Measurements from ENCODE around the gene KBTBD8.

The KBTBD8 gene

DNA sequence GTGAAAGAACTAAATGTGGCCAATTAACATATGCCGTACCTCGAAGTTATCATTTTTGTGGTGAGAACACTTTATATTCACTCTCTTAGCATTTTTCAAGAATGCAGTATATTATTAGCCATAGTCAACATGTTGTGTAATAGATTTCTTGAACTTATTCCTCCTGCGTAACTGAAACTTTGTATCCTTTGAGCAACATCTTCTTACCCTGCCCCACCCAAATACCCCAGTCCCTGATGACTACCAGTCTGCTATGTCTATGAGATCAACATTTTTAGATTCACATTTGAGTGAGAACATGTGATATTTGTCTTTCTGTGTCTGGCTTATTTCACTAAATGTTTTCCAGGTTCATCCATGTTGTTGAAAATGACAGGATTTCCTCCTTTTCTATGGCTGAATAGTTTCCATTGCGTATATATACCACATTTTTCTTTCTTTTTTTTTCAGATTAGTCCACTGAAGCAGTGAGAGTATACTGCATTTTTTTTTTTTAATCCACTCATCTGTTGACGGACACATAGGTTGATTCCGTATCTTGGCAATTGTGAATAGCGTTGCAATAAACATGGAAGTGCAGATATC lies 12.7 kb upstream of the KBTBD8 start:
- TF ChIP-seq, protein P1, sequence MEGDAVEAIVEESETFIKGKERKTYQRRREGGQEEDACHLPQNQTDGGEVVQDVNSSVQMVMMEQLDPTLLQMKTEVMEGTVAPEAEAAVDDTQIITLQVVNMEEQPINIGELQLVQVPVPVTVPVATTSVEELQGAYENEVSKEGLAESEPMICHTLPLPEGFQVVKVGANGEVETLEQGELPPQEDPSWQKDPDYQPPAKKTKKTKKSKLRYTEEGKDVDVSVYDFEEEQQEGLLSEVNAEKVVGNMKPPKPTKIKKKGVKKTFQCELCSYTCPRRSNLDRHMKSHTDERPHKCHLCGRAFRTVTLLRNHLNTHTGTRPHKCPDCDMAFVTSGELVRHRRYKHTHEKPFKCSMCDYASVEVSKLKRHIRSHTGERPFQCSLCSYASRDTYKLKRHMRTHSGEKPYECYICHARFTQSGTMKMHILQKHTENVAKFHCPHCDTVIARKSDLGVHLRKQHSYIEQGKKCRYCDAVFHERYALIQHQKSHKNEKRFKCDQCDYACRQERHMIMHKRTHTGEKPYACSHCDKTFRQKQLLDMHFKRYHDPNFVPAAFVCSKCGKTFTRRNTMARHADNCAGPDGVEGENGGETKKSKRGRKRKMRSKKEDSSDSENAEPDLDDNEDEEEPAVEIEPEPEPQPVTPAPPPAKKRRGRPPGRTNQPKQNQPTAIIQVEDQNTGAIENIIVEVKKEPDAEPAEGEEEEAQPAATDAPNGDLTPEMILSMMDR (IDR thresholded peaks at IDR 0.05; ENCODE audit: low read depth, low read length), result no peak
- DNase-seq (ENCODE audit: extremely low read depth, low read depth), result no peak

DNA sequence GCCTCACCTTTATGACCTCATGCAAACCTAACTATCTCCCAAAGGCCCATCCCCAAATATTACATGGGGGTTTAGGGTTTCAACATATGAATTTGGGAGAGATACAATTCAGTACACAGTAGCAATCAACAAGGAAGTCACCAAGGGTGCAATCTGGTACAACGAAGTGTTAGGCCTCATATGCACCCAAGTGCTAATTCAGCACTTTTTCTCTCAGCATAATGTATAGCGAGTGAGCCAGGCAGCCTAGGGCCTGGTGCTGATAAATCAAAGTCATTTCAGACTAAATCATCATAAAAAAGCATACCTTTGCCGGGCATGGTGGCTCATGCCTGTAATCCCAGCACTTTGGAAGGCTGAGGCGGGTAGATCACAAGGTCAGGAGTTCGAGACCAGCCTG lies 11.7 kb upstream of the KBTBD8 start:
- TF ChIP-seq, protein P1 (IDR thresholded peaks at IDR 0.05; ENCODE audit: low read depth, low read length), result no peak
- DNase-seq (ENCODE audit: extremely low read depth, low read depth), result no peak

DNA sequence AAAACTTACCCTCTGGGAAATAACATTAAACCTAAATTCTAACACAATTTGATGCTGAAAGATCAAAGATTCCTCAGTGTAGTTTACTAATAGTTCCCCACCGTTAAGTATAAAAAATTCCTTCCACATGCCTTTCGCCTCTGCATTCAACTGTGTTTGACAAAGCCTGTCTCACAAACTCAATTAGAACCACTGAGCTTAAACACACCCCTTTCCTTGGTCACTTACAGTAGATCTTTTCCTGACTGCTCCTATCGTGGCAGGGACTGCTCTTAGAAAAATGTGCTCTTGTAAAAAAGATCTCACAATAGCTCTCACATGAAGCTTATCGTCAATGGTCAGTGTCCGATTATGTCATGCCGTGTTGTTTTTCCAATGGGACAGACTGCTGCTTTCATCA lies 8.9 kb upstream of the KBTBD8 start:
- no peak for DNase-seq (ENCODE audit: extremely low read depth, low read depth)
- TF ChIP-seq, protein P1 (IDR thresholded peaks at IDR 0.05; ENCODE audit: low read depth, low read length), result no peak

DNA sequence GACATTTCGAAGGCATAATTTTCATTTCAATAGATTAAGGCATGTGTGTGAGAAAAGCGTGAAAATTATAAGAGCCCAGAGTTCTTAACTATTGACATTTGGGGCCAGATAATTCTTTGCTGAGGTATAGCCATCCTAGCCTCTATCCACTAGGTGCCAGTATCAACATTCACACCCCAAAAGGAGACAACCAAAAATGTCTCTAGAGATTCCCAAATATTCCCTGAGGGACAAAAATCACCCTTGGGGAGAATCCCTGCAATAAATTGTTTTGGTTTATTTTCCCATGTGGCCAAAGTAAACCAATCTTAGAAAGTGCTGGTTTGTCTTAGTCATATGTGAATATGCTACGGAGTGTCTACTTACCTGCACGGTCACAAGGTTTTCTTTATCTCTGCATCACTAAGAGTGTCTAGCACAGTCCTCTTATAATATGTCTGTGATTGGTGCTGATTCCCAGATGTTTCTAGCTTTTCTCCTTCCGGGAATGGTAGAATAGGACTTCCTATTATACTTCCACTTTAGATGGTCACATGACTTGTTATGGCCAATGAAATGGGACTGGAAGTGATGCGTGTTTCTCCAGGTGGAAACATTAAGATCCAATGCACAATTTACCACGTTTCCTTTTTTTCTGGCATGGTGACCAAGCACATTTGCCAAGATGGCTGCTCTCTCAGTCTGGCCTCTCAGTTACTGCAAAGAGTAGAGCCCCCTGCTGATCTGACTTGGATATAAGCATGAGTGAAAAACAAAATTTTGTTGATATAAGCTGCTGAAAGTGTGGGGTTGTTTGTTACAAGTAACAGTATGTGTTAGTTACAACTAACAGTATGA lies 8.0 kb upstream of the KBTBD8 start:
- TF ChIP-seq, protein P1 (IDR thresholded peaks at IDR 0.05; ENCODE audit: low read depth, low read length), result peak; percentile 19
- no peak for DNase-seq (ENCODE audit: extremely low read depth, low read depth)

DNA sequence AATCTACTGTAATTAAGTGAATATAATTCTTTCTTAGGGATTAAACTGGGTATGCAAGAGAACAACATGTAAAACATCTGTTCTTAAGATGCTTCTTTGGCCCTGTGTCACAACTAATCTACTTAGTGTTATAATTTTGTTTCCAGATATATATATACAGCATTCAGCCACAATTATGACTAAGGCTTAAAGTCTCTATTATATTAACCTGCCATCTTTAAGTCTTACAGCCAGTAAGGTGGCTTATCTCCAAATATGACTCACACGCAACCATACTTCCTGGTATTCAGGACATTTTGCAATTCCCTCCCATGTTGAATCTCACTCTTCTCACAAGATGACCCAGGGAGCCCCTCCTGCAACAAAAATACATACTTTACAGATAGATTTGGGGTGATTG lies 6.6 kb upstream of the KBTBD8 start:
- DNase-seq (ENCODE audit: extremely low read depth, low read depth), result peak; percentile 60
- TF ChIP-seq, protein P1 (IDR thresholded peaks at IDR 0.05; ENCODE audit: low read depth, low read length), result no peak

DNA sequence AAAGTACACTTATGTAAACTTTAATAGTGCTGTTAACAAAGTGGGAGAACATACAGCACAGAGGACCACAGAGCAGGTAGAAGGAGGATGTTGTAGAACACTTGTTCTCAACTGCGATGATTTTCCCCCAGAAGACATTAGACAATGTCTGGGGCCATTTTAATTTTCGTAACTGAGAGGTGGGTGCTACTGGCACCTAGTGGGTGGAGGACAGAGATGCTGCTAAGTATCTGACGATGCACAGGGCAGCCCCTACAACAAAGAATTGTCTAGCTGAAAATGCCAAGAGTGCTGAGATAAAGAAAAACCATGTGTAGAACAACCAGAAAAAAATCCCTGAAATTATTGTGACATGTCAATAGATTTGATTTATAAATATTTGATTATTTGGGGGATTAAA lies 5.0 kb upstream of the KBTBD8 start:
- no peak for DNase-seq (ENCODE audit: extremely low read depth, low read depth)

DNA sequence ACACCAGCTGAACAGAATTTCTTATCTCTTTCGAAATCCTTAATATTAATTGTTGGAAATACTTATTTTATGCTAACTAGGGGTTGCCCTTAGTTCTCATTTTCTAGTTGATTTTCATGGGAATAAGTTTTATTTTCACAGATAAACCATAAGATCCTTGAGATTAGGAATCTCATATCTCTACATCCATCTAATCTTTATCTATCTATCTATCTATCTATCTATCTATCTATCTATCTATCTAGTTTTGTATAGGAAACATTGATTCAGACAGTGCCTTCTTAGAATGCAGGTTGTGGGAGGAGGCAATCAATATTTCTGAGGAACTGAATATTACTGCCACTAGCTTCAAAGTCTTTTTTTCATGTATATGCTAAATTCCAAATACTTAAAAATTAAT lies 3.5 kb upstream of the KBTBD8 start:
- TF ChIP-seq, protein P1 (IDR thresholded peaks at IDR 0.05; ENCODE audit: low read depth, low read length), result no peak
- no peak for DNase-seq (ENCODE audit: extremely low read depth, low read depth)

More for the DNA sequence above, 5.0 kb upstream of the KBTBD8 start:
- TF ChIP-seq, protein P1 (IDR thresholded peaks at IDR 0.05; ENCODE audit: low read depth, low read length), result no peak
